GDM1 (cell line): ENCODE measurements around the gene RAB3A.
A peak's percentile ranks its signal among the peaks of the same experiment; 100 is the strongest.

Experiments
- DNase-seq: peaks from one replicate; lab custom pipeline; 2025; lab: John Stamatoyannopoulos, UW

Gene RAB3A

GRCh38 chr19:18203863-18204393 is at the start of gene RAB3A:
RAB3A (minus strand) TSS chr19:18204042; CDS start chr19:18202740, 1,302 bp downstream.
- DNase-seq = peak; percentile 100

- DNase-seq = no peak
These were observed 49.3 kb upstream of the RAB3A start for GRCh38 chr19:18253130-18253529.

GRCh38 chr19:18252370-18252717 is 48.5 kb upstream of the RAB3A start:
- no peak for DNase-seq

GRCh38 chr19:18251587-18252369 is 47.9 kb upstream of the RAB3A start:
- DNase-seq = peak; percentile 52

GRCh38 chr19:18249834-18250233 is 46.0 kb upstream of the RAB3A start:
- DNase-seq = no peak

GRCh38 chr19:18245297-18245696 is 41.5 kb upstream of the RAB3A start:
- no peak for DNase-seq

DNA sequence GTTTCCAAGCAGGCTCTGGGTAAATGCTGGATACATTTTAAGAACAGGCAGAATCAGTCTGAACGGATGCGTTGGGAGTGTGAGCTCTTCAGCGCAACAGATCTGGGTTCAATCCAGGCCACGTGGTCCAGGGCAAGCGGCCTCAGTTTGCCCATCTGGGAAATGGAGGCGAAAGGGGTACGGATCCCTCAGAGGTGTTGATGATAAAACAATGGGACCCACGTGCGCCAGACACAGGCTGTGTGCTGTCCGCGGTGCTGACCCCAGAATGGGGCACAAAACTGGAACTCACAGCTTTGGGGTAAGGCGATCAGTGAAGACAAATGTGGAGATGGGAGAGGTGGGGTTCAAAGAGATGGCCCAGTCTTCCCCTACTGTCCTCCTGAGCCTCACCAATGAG is 35.5 kb upstream of the RAB3A start:
- no peak for DNase-seq

- DNase-seq = no peak
These were observed 30.4 kb upstream of the RAB3A start for GRCh38 chr19:18234194-18234593.

GRCh38 chr19:18233224-18233825 is 29.5 kb upstream of the RAB3A start:
- DNase-seq = peak; percentile 32

GRCh38 chr19:18232540-18233223 is 28.8 kb upstream of the RAB3A start:
- DNase-seq = no peak

DNA sequence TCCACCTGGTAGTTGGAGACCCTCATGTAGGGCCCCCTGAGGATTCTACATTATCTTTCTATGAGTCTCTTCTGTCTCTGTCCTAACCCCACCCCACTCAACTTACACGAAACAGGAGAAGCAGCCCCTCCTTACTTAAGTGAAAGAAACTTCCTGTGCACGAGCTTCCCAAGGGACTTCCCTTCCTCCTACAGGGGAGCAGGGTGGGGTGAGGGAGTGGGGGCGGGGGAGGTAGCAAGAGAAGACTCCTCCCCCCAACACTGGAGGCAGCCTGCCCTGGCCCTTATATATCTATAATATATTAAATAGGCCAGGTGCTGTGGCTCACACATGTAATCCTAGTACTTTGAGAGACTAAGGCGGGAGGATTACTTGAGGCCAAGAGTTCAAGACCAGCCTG is 27.9 kb upstream of the RAB3A start:
- DNase-seq = no peak

DNA sequence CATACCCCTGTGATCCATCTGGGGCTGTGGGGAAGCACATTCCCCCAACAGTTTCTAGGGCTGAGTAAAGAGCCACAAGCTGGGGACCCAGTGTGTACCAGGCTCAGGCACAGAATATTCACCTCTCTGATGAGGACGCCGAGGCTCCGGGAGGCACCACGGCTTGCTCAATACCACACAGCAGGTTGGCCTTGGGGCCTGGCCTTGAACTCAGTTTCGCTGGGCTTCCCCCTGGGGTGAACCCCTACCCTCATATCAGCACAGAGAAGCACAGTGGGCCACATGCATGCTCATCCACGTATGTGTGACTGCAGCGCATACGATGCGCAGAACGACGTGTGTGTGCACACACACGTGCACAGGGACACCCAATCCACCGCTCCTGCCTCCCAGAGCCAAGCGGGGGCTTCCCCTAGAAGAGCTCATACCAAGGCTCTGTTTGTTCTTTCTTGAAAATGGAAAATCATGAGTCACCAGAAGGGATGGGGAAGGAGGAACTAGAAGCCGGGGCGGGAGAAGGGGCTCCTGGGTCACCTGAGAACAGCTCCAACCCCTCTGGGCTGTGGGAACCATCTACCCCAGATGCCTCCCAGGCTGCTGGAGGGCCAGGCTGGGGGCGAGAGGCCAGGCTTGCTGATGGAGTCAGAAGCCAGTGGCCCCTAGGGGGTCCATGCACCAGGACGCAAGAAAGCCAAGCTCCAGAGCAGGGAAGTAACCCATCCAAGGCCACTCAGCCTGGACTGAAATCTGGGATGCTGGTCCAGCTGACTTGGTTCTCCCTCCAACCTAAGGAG is 27.3 kb upstream of the RAB3A start:
- no peak for DNase-seq

- DNase-seq = no peak
These were observed 26.1 kb upstream of the RAB3A start for GRCh38 chr19:18229915-18230314.

DNA sequence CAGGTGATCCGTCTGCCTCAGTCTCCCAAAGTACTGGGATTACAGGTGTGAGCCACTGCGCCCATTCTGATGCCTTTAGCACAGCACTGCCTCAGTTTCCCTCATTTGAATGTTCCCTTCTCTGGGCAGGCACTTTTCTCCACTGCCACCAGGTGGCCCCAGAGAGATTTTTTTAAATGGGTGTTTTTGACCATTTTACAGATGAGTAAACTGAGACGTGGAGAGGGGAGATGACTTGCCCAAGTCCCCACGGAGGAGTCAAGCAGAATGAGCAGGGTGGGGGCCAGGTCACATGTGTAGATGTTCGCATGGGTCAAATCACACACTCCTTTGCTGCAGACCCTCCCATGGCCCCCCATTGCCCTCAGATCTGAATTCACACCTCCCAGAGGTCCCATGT is 25.6 kb upstream of the RAB3A start:
- DNase-seq = no peak

GRCh38 chr19:18227781-18228271 is 24.0 kb upstream of the RAB3A start:
- no peak for DNase-seq

DNA sequence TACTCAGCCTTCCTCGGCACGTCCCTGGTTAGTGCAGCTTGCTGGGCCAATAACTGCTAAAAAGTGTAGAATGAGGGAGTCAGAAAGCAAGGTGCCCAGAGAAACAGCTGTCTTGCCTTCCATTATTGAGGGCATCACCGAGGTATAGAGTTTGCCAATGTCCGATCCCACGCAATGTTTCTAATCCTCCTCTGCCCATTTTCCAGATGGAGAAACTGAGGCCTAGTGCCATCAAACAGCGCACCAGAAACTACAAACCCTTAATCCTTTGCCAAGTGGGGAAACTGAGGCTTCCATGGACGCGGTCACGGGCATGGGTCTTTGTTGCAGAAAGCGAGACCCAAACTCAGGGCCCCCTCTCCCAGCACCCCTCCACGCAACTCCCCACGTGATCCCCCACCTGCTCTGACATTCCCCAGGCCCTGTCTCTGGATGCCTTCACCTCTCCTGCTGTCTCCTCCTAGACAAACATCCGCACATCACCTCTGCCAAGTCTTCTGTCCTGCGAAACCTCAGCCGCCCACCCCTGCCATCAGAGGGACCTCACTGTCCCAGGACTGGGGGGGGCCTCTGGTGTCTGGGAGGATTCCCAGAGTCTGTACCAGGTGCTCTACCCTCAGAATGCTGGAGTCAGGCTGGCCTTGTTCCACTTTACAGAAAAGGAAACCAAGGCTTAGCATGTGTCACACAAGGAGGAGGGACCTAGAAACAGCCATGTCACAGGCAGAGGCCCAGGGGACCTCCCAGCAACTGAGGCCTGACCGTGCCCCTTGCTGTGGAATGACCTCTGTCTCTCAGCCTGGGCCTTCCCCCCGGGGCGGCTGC is 23.3 kb upstream of the RAB3A start:
- no peak for DNase-seq

GRCh38 chr19:18225702-18226468 is 22.0 kb upstream of the RAB3A start, which contains the start of gene PDE4C:
PDE4C (minus strand) TSS chr19:18226438; CDS start chr19:18226415, 23 bp downstream.
- no peak for DNase-seq

DNA sequence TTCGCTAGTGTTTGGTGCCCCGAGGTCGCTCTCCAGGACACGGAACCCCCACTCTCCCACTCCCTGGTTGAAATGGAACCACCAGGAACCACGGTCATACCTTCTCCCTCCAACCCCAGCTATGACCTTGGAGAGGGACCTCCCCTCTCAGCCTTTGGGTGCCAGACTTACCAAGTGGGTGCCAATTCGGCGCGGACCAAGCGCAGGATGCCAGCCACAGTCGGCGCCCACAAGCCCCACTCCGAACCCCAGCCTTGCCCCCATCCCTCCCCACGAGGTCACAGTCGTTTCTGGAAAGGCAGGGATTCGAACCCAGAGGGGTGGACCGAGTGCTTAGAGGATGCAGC is 21.5 kb upstream of the RAB3A start:
- no peak for DNase-seq

- peak; percentile 95 for DNase-seq
These were observed 20.9 kb upstream of the RAB3A start for GRCh38 chr19:18224525-18225354.
